Measurements from ENCODE around the gene FGF2. TPM values are rescaled to one million over a fixed set of nuclear protein-coding genes. Genes with fewer than 3 reads are reported as not detected.
"Not testable (repeated sequence)": the region's sequence is repeated elsewhere in the genome, so short reads cannot be mapped to it uniquely, and the experiment has no call there.

The FGF2 gene
- total and polyA plus RNA-seq, 4 donors = 0.52 to 1.4 (median 0.98) TPM

- Histone ChIP-seq H3K27ac (ENCODE audit: low read depth in 1 of 2, low read length in 2 of 2) (peak overlapping the region in 1 of 2 donors; percentile 57), H3K9ac (ENCODE audit: low read depth in 1 of 2, low read length in 2 of 2) (no peak overlapping the region), H3K4me3 (ENCODE audit: low read depth in 1 of 3, low read length in 3 of 3) (no peak overlapping the region), H3K36me3 (ENCODE audit: control insufficient read depth in 4 of 4, insufficient read depth in 3 of 4, low read depth in 1 of 4, low read length in 3 of 4) (no peaks in the 10 kb centered on the region), H3K27me3 (ENCODE audit: control insufficient read depth in 4 of 4, insufficient read depth in 4 of 4, low read length in 3 of 4) (no peaks in the 10 kb centered on the region), H3K4me1 (ENCODE audit: control insufficient read depth in 4 of 4, insufficient read depth in 4 of 4, low read length in 3 of 4) (peaks cover 2 to 30% (median 24%) of the 10 kb centered on the region in 4 donors), H3K9me3 (ENCODE audit: control insufficient read depth in 4 of 4, low read length in 3 of 4) (no peaks in the 10 kb centered on the region)
- WGBS = 13% methylated on average over 1 of the region's 1 CpG
- TF ChIP-seq EGR1 (IDR thresholded peaks at IDR 0.05; ENCODE audit: low read depth in 2 of 2) = no peak
- TF ChIP-seq FOXA2 (IDR thresholded peaks at IDR 0.05) = no peak
- TF ChIP-seq YY1 (IDR thresholded peaks at IDR 0.05) = no peak
- TF ChIP-seq ZBTB33 (IDR thresholded peaks at IDR 0.05) = no peak
- no peak for TF ChIP-seq MAX (IDR thresholded peaks at IDR 0.05)
- no peak for TF ChIP-seq HNF4A (conservative IDR thresholded peaks at IDR 0.05)
- TF ChIP-seq NR2F2 (IDR thresholded peaks at IDR 0.05) = no peak
- DNase-seq (ENCODE audit: low spot score) = no peak
Observed at GRCh38 chr4:122784261-122784660, 42.4 kb upstream of the FGF2 start.

GRCh38 chr4:122785099-122785498 lies 41.5 kb upstream of the FGF2 start:
- H3K27ac ChIP-seq (ENCODE audit: low read depth in 1 of 2, low read length in 2 of 2) = no peak overlapping the region
- TF ChIP-seq REST (IDR thresholded peaks at IDR 0.05) (no peak), GABPA (IDR thresholded peaks at IDR 0.05 in 1 of 2, conservative IDR thresholded peaks at IDR 0.05 in 1 of 2) (no peak), SP1 (IDR thresholded peaks at IDR 0.05) (no peak), EGR1 (IDR thresholded peaks at IDR 0.05; ENCODE audit: low read depth in 2 of 2) (no peak), MAX (IDR thresholded peaks at IDR 0.05) (no peak), ATF3 (IDR thresholded peaks at IDR 0.05) (no peak), JUND (IDR thresholded peaks at IDR 0.05) (no peak), HNF4G (IDR thresholded peaks at IDR 0.05) (no peak), CTCF (IDR thresholded peaks at IDR 0.05; ENCODE audit: low read depth, low read length, missing input control) (no peak)
- H3K9ac ChIP-seq (ENCODE audit: low read depth in 1 of 2, low read length in 2 of 2) = no peak overlapping the region
- H3K9me3 ChIP-seq (ENCODE audit: control insufficient read depth in 4 of 4, low read length in 3 of 4) = no peaks in the 10 kb centered on the region
- no peaks in the 10 kb centered on the region for H3K27me3 ChIP-seq (ENCODE audit: control insufficient read depth in 4 of 4, insufficient read depth in 4 of 4, low read length in 3 of 4)
- H3K4me3 ChIP-seq (ENCODE audit: low read depth in 1 of 3, low read length in 3 of 3) = no peak overlapping the region
- no peak for DNase-seq (ENCODE audit: low spot score)
- 98% methylated on average over 2 of the region's 2 CpGs for WGBS
- peaks cover 2 to 30% (median 24%) of the 10 kb centered on the region in 4 donors for H3K4me1 ChIP-seq (ENCODE audit: control insufficient read depth in 4 of 4, insufficient read depth in 4 of 4, low read length in 3 of 4)
- no peaks in the 10 kb centered on the region for H3K36me3 ChIP-seq (ENCODE audit: control insufficient read depth in 4 of 4, insufficient read depth in 3 of 4, low read depth in 1 of 4, low read length in 3 of 4)

GRCh38 chr4:122786296-122786695 lies 40.3 kb upstream of the FGF2 start:
- not testable (repeated sequence) for DNase-seq (ENCODE audit: low spot score); H3K9me3 ChIP-seq (ENCODE audit: control insufficient read depth in 4 of 4, low read length in 3 of 4); H3K9ac ChIP-seq (ENCODE audit: low read depth in 1 of 2, low read length in 2 of 2); H3K4me3 ChIP-seq (ENCODE audit: low read depth in 1 of 3, low read length in 3 of 3); H3K36me3 ChIP-seq (ENCODE audit: control insufficient read depth in 4 of 4, insufficient read depth in 3 of 4, low read depth in 1 of 4, low read length in 3 of 4); H3K27ac ChIP-seq (ENCODE audit: low read depth in 1 of 2, low read length in 2 of 2); H3K27me3 ChIP-seq (ENCODE audit: control insufficient read depth in 4 of 4, insufficient read depth in 4 of 4, low read length in 3 of 4)
- peaks cover 2 to 30% (median 24%) of the 10 kb centered on the region in 4 donors for H3K4me1 ChIP-seq (ENCODE audit: control insufficient read depth in 4 of 4, insufficient read depth in 4 of 4, low read length in 3 of 4)
- 97% methylated on average over 4 of the region's 4 CpGs for WGBS

GRCh38 chr4:122786920-122787319 lies 39.7 kb upstream of the FGF2 start:
- not testable (repeated sequence) for H3K9me3 ChIP-seq (ENCODE audit: control insufficient read depth in 4 of 4, low read length in 3 of 4); H3K36me3 ChIP-seq (ENCODE audit: control insufficient read depth in 4 of 4, insufficient read depth in 3 of 4, low read depth in 1 of 4, low read length in 3 of 4); H3K27ac ChIP-seq (ENCODE audit: low read depth in 1 of 2, low read length in 2 of 2); H3K27me3 ChIP-seq (ENCODE audit: control insufficient read depth in 4 of 4, insufficient read depth in 4 of 4, low read length in 3 of 4); DNase-seq (ENCODE audit: low spot score); H3K9ac ChIP-seq (ENCODE audit: low read depth in 1 of 2, low read length in 2 of 2); H3K4me3 ChIP-seq (ENCODE audit: low read depth in 1 of 3, low read length in 3 of 3)
- peaks cover 2 to 30% (median 24%) of the 10 kb centered on the region in 4 donors for H3K4me1 ChIP-seq (ENCODE audit: control insufficient read depth in 4 of 4, insufficient read depth in 4 of 4, low read length in 3 of 4)
- WGBS = 96% methylated on average over 1 of the region's 1 CpG

Measured in liver (tissue), 9 donors.